Naive B cell (primary cell): ENCODE results near the gene C11orf21. TPM values are rescaled to one million over a fixed set of nuclear protein-coding genes. Genes with fewer than 3 reads are reported as not detected.
A peak's percentile ranks its signal among the peaks of the same experiment; 100 is the strongest.

Experiments
- ATAC-seq, 2 donors: fragments of 150-1000 bp; cut with Tn5 transposase; 2 replicates each; pipeline ENCODE4 v1.10.0; 2021; ENCODE audit warnings: low read depth in 2 of 2, mild to moderate bottlenecking in 2 of 2, moderate library complexity in 2 of 2
- DNase-seq: peaks from one replicate; pipeline ENCODE4 v3.0.0; 2022
- H3K27ac Mint-ChIP-seq, 6 donors: one replicate each; pipeline ENCODE4 v1.8.0; 2020 to 2022; ENCODE audit warnings: mild to moderate bottlenecking in 6 of 6, mixed read lengths in 6 of 6, moderate library complexity in 5 of 6, inconsistent platforms in 2 of 6
- H3K27me3 Mint-ChIP-seq, 3 donors: one replicate each; pipeline ENCODE4 v1.8.0; 2021 to 2022; ENCODE audit warnings: mixed read lengths in 3 of 3, mild to moderate bottlenecking in 1 of 3
- H3K36me3 Mint-ChIP-seq, 2 donors: one replicate each; pipeline ENCODE4 v1.8.0; 2020 to 2022; ENCODE audit warnings: mixed read lengths in 2 of 2, inconsistent platforms in 1 of 2, mild to moderate bottlenecking in 1 of 2
- H3K4me1 Mint-ChIP-seq, 3 donors: one replicate each; pipeline ENCODE4 v1.8.0; 2020 to 2022; ENCODE audit warnings: mixed read lengths in 3 of 3, inconsistent platforms in 1 of 3, mild to moderate bottlenecking in 1 of 3, moderate library complexity in 1 of 3
- H3K4me3 Mint-ChIP-seq, 8 donors: one replicate each; pipeline ENCODE4 v1.8.0; 2020 to 2022; ENCODE audit warnings: mild to moderate bottlenecking in 8 of 8, mixed read lengths in 8 of 8, moderate library complexity in 8 of 8, inconsistent platforms in 2 of 8
- H3K9me3 Mint-ChIP-seq, 7 donors: one replicate each; pipeline ENCODE4 v1.8.0; 2020 to 2022; ENCODE audit warnings: mixed read lengths in 7 of 7, mild to moderate bottlenecking in 5 of 7, inconsistent platforms in 2 of 7, moderate library complexity in 1 of 7
- polyA plus RNA-seq, 6 donors: library from polyadenylated mRNA; unstranded; fragments of 300-500 nt; fragmentation: Illumina TruSeq; gene quantifications; one replicate each; pipeline ENCODE4 v1.2.3, GENCODE V29; 2021; ENCODE audit warnings: low read depth in 6 of 6

C11orf21 gene
- polyA plus RNA-seq, 6 donors from 2014 or later, result 8.3 to 15.4 (median 10.2) TPM

GRCh38 chr11:2275334-2276279 lies 26.1 kb downstream of the C11orf21 start:
- H3K4me3 Mint-ChIP-seq, result no peak overlapping the region
- ATAC-seq (no peak), DNase-seq (no peak)
- H3K27me3 Mint-ChIP-seq, result peaks cover 19 to 74% (median 70%) of the 10 kb centered on the region in 3 donors
- H3K4me1 Mint-ChIP-seq, result peaks cover 4 to 8% (median 4%) of the 10 kb centered on the region in 3 donors
- peaks cover 5 to 23% (median 19%) of the 10 kb centered on the region in 7 donors for H3K9me3 Mint-ChIP-seq
- H3K27ac Mint-ChIP-seq, result no peak overlapping the region
- H3K36me3 Mint-ChIP-seq, result peaks cover 8 to 24% of the 10 kb centered on the region in 2 donors

GRCh38 chr11:2273771-2274170 lies 27.9 kb downstream of the C11orf21 start:
- Mint-ChIP-seq H3K9me3 (peaks cover 0 to 7% (median 2%) of the 10 kb centered on the region in 7 donors), H3K4me1 (peaks cover 6 to 11% (median 7%) of the 10 kb centered on the region in 3 donors), H3K36me3 (peaks cover 8 to 10% of the 10 kb centered on the region in 2 donors), H3K27ac (no peak overlapping the region), H3K4me3 (no peak overlapping the region), H3K27me3 (peaks cover 15 to 69% (median 66%) of the 10 kb centered on the region in 3 donors)
- ATAC-seq (no peak), DNase-seq (no peak)

- H3K9me3 Mint-ChIP-seq, result peaks cover 0 to 6% (median 0%) of the 10 kb centered on the region in 7 donors
- H3K4me1 Mint-ChIP-seq, result peaks cover 7 to 11% (median 10%) of the 10 kb centered on the region in 3 donors
- DNase-seq, result no peak
- H3K27me3 Mint-ChIP-seq, result peaks cover 15 to 69% (median 66%) of the 10 kb centered on the region in 3 donors
- H3K36me3 Mint-ChIP-seq, result peaks cover 7 to 8% of the 10 kb centered on the region in 2 donors
- ATAC-seq, result no peak
- H3K4me3 Mint-ChIP-seq, result peak overlapping the region in 1 of 8 donors; percentile 29
- H3K27ac Mint-ChIP-seq, result peak overlapping the region in 1 of 6 donors; percentile 78
Observed at GRCh38 chr11:2273311-2273710, 28.4 kb downstream of the C11orf21 start.

GRCh38 chr11:2272946-2273280 lies 28.8 kb downstream of the C11orf21 start:
- H3K27ac Mint-ChIP-seq, result peak overlapping the region in 1 of 6 donors; percentile 39
- peak overlapping the region in 2 of 8 donors; percentile 3 to 42 for H3K4me3 Mint-ChIP-seq
- DNase-seq, result no peak

GRCh38 chr11:2272228-2272945 lies 29.3 kb downstream of the C11orf21 start:
- ATAC-seq, result no peak
- no peaks in the 10 kb centered on the region for H3K9me3 Mint-ChIP-seq
- peaks cover 0 to under 1% of the 10 kb centered on the region in 2 donors for H3K36me3 Mint-ChIP-seq
- H3K27ac Mint-ChIP-seq, result peak overlapping the region in 2 of 6 donors; percentile 39 to 64
- H3K4me3 Mint-ChIP-seq, result peak overlapping the region in 4 of 8 donors; percentile 18 to 61 (median 38)
- DNase-seq, result no peak
- peaks cover 10 to 60% (median 56%) of the 10 kb centered on the region in 3 donors for H3K27me3 Mint-ChIP-seq
- peaks cover 7 to 19% (median 11%) of the 10 kb centered on the region in 3 donors for H3K4me1 Mint-ChIP-seq

More at GRCh38 chr11:2272946-2273280, 28.8 kb downstream of the C11orf21 start:
- Mint-ChIP-seq H3K27me3 (peaks cover 11 to 65% (median 62%) of the 10 kb centered on the region in 3 donors), H3K36me3 (peaks cover 3 to 6% of the 10 kb centered on the region in 2 donors), H3K4me1 (peaks cover 7 to 14% (median 11%) of the 10 kb centered on the region in 3 donors), H3K9me3 (peaks cover 0 to 2% (median 0%) of the 10 kb centered on the region in 7 donors)
- ATAC-seq, result no peak

GRCh38 chr11:2271327-2272227 lies 30.1 kb downstream of the C11orf21 start:
- H3K9me3 Mint-ChIP-seq, result no peaks in the 10 kb centered on the region
- DNase-seq, result no peak
- ATAC-seq, result no peak
- H3K36me3 Mint-ChIP-seq, result no peaks in the 10 kb centered on the region
- peaks cover 8 to 27% (median 13%) of the 10 kb centered on the region in 3 donors for H3K4me1 Mint-ChIP-seq
- H3K27me3 Mint-ChIP-seq, result peaks cover 10 to 53% (median 48%) of the 10 kb centered on the region in 3 donors
- peak overlapping the region in 1 of 6 donors; percentile 44 for H3K27ac Mint-ChIP-seq
- peak overlapping the region in 7 of 8 donors; percentile 15 to 70 (median 53) for H3K4me3 Mint-ChIP-seq

- peaks cover 10 to 48% (median 43%) of the 10 kb centered on the region in 3 donors for H3K27me3 Mint-ChIP-seq
- ATAC-seq (peak; percentile 56 to 57), DNase-seq (peak; percentile 46)
- peaks cover 13 to 33% (median 19%) of the 10 kb centered on the region in 3 donors for H3K4me1 Mint-ChIP-seq
- H3K27ac Mint-ChIP-seq, result no peak overlapping the region
- H3K36me3 Mint-ChIP-seq, result no peaks in the 10 kb centered on the region
- H3K9me3 Mint-ChIP-seq, result no peaks in the 10 kb centered on the region
- H3K4me3 Mint-ChIP-seq, result peak overlapping the region in 1 of 8 donors; percentile 70
Observed at GRCh38 chr11:2271077-2271326, 30.7 kb downstream of the C11orf21 start.

GRCh38 chr11:2270322-2271076 lies 31.2 kb downstream of the C11orf21 start, which contains the start of gene ASCL2:
Gene ASCL2, minus strand, starts transcription at chr11:2270588. Its CDS starts 256 bp downstream, at chr11:2270332.
- peaks cover 10 to 43% (median 42%) of the 10 kb centered on the region in 3 donors for H3K27me3 Mint-ChIP-seq
- DNase-seq, result no peak
- no peaks in the 10 kb centered on the region for H3K9me3 Mint-ChIP-seq
- H3K36me3 Mint-ChIP-seq, result no peaks in the 10 kb centered on the region
- peak within 1 kb of the TSS; percentile 53 to 88 (median 81) for H3K4me3 Mint-ChIP-seq
- no peak for ATAC-seq
- H3K27ac Mint-ChIP-seq, result peak within 1 kb of the TSS in 2 of 6 donors; percentile 58 to 76
- H3K4me1 Mint-ChIP-seq, result peaks cover 18 to 38% (median 24%) of the 10 kb centered on the region in 3 donors

GRCh38 chr11:2269601-2270321 lies 32.0 kb downstream of the C11orf21 start:
- H3K4me1 Mint-ChIP-seq, result peaks cover 22 to 44% (median 28%) of the 10 kb centered on the region in 3 donors
- H3K27ac Mint-ChIP-seq, result no peak overlapping the region
- ATAC-seq (peak; percentile 40 to 48), DNase-seq (peak; percentile 33)
- H3K27me3 Mint-ChIP-seq, result peaks cover 10 to 39% (median 34%) of the 10 kb centered on the region in 3 donors
- no peaks in the 10 kb centered on the region for H3K9me3 Mint-ChIP-seq
- H3K4me3 Mint-ChIP-seq, result peak overlapping the region in 7 of 8 donors; percentile 43 to 80 (median 78)
- H3K36me3 Mint-ChIP-seq, result no peaks in the 10 kb centered on the region

GRCh38 chr11:2268729-2269600 lies 32.8 kb downstream of the C11orf21 start:
- Mint-ChIP-seq H3K4me3 (peak overlapping the region; percentile 61 to 85 (median 78)), H3K9me3 (no peaks in the 10 kb centered on the region), H3K27me3 (peaks cover 4 to 32% (median 26%) of the 10 kb centered on the region in 3 donors), H3K36me3 (no peaks in the 10 kb centered on the region), H3K27ac (peak overlapping the region in 2 of 6 donors; percentile 52 to 90), H3K4me1 (peaks cover 22 to 44% (median 28%) of the 10 kb centered on the region in 3 donors)
- peak; percentile 38 for DNase-seq
- ATAC-seq, result peak; percentile 25
